HL-60 (cell line): ENCODE measurements around the gene ADGRG6.
A peak's percentile ranks its signal among the peaks of the same experiment; 100 is the strongest.

Experiments
- DNase-seq, 2 experiments: peaks; one replicate each; pipeline ENCODE4 v3.0.0-alpha.2; 2010 to 2020; ENCODE audit warnings: low read depth in 1 of 2, low spot score in 1 of 2
- H3K27ac ChIP-seq: fragments of 250-450 bp; sonication (Bioruptor Pico); replicated peaks from 2 replicates; pipeline ENCODE4 v1.5.1; 2020; ENCODE audit warnings: mild to moderate bottlenecking, moderate library complexity
- H3K27me3 ChIP-seq: fragments of 250-450 bp; sonication (Bioruptor Pico); 2 replicates; pipeline ENCODE4 v1.5.1; 2021; ENCODE audit warnings: mild to moderate bottlenecking, moderate library complexity; ENCODE audit not compliant: insufficient read depth, poor library complexity, severe bottlenecking
- H3K4me3 ChIP-seq: replicated peaks from 2 replicates; pipeline ENCODE4 v1.5.1; 2011; ENCODE audit warnings: mild to moderate bottlenecking, control low read depth, low read length; ENCODE audit not compliant: insufficient read depth
- CTCF ChIP-seq: IDR thresholded peaks from one replicate; pipeline ENCODE4 v1.5.1; 2011; ENCODE audit warnings: low read length, control low read depth, inconsistent platforms; ENCODE audit not compliant: insufficient read depth
- GABPA ChIP-seq: IDR thresholded peaks from 2 replicates; pipeline ENCODE4 v1.6.1; 2012; ENCODE audit warnings: low read depth
- POLR2AphosphoS5 ChIP-seq: IDR thresholded peaks from 2 replicates; pipeline ENCODE4 v1.6.1; 2012; ENCODE audit warnings: low read depth
- REST ChIP-seq: IDR thresholded peaks from 2 replicates; pipeline ENCODE4 v1.6.1; 2012; ENCODE audit warnings: low read depth; ENCODE audit not compliant: insufficient replicate concordance
- SPI1 ChIP-seq: IDR thresholded peaks from 2 replicates; pipeline ENCODE4 v1.6.1; 2012; ENCODE audit warnings: low read depth, mild to moderate bottlenecking, borderline replicate concordance

Gene ADGRG6

GRCh38 chr6:142469220-142469619 is 167.4 kb downstream of the ADGRG6 start:
- no peak overlapping the region for H3K4me3 ChIP-seq
- H3K27me3 ChIP-seq, result no peaks in the 10 kb centered on the region
- DNase-seq, result no peak
- H3K27ac ChIP-seq, result no peak overlapping the region
- TF ChIP-seq SPI1 (no peak), GABPA (no peak)

GRCh38 chr6:142470421-142470820 is 168.6 kb downstream of the ADGRG6 start:
- DNase-seq, result no peak
- H3K27ac ChIP-seq, result no peak overlapping the region
- no peak overlapping the region for H3K4me3 ChIP-seq
- no peaks in the 10 kb centered on the region for H3K27me3 ChIP-seq
- no peak for TF ChIP-seq POLR2AphosphoS5

GRCh38 chr6:142474531-142475289 is 172.9 kb downstream of the ADGRG6 start:
- peak; percentile 3 to 36 for DNase-seq
- TF ChIP-seq REST (no peak), CTCF (peak; percentile 49)
- Histone ChIP-seq H3K27me3 (no peaks in the 10 kb centered on the region), H3K27ac (no peak overlapping the region), H3K4me3 (no peak overlapping the region)

- Histone ChIP-seq H3K4me3 (no peak overlapping the region), H3K27me3 (no peaks in the 10 kb centered on the region), H3K27ac (no peak overlapping the region)
- DNase-seq, result no peak
- TF ChIP-seq SPI1, result no peak
- no peak for TF ChIP-seq CTCF
- TF ChIP-seq POLR2AphosphoS5, result no peak
- TF ChIP-seq REST, result no peak
- TF ChIP-seq GABPA, result no peak
Measured at GRCh38 chr6:142476452-142476851, 174.6 kb downstream of the ADGRG6 start.

- Histone ChIP-seq H3K4me3 (no peak overlapping the region), H3K27me3 (no peaks in the 10 kb centered on the region), H3K27ac (no peak overlapping the region)
- DNase-seq, result peak; percentile 14 to 77
- TF ChIP-seq SPI1 (peak; percentile 69; the same call in 1 of the 2 replicates), GABPA (no peak)
Measured at GRCh38 chr6:142478117-142478516, 176.3 kb downstream of the ADGRG6 start.
